Testis (tissue), 2 donors: ENCODE results near the gene PSG11.

Experiments
- POLR2A ChIP-seq: fragments of 450-650 bp; IDR thresholded peaks from one replicate; pipeline ENCODE4 v1.6.1; 2017; ENCODE audit warnings: antibody characterized with exemption, mild to moderate bottlenecking, moderate library complexity
- TF ChIP-seq, protein P1 (sequence below), 3 experiments: fragments of 450-650 bp in 2 of 3; fragments of 200-600 bp in 1 of 3; sonication (generic) in 1 of 3; IDR thresholded peaks; one replicate each; pipeline ENCODE4 v1.5.1; 2016 to 2019; ENCODE audit warnings: antibody characterized with exemption in 3 of 3, mild to moderate bottlenecking in 2 of 3, moderate library complexity in 1 of 3

DNA sequence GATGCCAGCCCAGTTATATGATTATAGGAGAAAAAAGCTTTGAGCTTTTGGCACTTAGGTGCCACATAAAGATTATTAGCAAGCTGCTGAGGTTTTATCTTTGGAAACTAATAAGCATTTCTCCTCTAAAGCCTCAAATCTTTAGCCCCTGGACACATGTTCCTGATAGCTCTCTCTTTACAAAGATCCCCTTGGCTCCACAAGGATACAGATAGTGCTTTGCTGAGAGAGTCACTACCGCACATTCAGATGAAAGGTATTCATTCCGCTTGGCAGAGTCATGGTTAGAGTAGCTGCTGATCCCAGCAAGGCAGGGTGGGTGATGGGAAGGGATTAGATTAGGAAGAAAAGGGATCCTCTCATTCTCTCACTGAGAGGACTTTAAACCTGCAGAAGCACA lies 61.1 kb downstream of the PSG11 start:
- no peak for TF ChIP-seq POLR2A
- TF ChIP-seq, protein P1, sequence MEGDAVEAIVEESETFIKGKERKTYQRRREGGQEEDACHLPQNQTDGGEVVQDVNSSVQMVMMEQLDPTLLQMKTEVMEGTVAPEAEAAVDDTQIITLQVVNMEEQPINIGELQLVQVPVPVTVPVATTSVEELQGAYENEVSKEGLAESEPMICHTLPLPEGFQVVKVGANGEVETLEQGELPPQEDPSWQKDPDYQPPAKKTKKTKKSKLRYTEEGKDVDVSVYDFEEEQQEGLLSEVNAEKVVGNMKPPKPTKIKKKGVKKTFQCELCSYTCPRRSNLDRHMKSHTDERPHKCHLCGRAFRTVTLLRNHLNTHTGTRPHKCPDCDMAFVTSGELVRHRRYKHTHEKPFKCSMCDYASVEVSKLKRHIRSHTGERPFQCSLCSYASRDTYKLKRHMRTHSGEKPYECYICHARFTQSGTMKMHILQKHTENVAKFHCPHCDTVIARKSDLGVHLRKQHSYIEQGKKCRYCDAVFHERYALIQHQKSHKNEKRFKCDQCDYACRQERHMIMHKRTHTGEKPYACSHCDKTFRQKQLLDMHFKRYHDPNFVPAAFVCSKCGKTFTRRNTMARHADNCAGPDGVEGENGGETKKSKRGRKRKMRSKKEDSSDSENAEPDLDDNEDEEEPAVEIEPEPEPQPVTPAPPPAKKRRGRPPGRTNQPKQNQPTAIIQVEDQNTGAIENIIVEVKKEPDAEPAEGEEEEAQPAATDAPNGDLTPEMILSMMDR (IDR thresholded peaks at IDR 0.05) = no peak
